OCI-LY3 (cell line): ENCODE measurements around the gene TM4SF18.

Experiments
- EZH2phosphoT487 ChIP-seq: fragments of 200-600 bp; shearing (Covaris generic); IDR thresholded peaks from 2 replicates; pipeline ENCODE4 v1.6.1; 2018; ENCODE audit warnings: antibody characterized with exemption, mixed run types, low read depth
- TF ChIP-seq, protein P1 (sequence below): fragments of 200-600, 300-600 bp; sonication (generic); IDR thresholded peaks from 2 replicates; pipeline ENCODE4 v1.5.1; 2014; ENCODE audit warnings: antibody characterized with exemption, low read length, low read depth

DNA sequence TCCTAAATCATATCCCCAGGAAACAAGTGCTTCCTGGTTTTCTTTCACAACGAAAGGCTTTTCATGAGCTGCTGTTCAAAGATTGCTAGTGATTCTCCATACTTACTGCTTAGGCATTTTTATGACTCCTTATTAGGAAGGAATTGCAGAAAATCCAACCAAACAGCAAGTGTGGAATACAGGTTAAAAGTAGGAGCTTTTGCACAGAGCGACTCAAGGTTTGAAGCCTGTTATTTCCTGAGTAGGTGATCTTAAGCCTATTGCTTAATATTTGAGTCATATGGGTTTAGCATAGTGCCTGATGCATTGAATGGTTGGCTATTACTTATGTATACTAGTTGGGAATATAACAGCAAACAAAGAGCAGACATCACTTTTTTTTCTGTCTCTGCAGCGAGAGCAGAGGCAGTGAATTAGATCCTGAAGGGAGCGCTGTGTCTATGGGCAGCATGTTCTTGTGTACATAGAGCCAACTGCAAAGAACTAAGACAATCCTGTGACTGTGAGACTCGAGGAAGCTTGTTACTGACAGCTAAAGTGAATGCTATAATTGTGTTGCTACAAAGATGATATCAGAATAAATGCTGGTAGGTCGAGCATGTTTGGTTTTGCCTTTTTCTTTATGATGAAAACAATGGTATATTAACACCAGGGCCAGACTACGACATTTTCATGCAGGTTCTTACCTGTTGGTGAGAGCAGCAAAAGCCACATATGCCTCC lies 37.7 kb upstream of the TM4SF18 start:
- TF ChIP-seq, protein P1, sequence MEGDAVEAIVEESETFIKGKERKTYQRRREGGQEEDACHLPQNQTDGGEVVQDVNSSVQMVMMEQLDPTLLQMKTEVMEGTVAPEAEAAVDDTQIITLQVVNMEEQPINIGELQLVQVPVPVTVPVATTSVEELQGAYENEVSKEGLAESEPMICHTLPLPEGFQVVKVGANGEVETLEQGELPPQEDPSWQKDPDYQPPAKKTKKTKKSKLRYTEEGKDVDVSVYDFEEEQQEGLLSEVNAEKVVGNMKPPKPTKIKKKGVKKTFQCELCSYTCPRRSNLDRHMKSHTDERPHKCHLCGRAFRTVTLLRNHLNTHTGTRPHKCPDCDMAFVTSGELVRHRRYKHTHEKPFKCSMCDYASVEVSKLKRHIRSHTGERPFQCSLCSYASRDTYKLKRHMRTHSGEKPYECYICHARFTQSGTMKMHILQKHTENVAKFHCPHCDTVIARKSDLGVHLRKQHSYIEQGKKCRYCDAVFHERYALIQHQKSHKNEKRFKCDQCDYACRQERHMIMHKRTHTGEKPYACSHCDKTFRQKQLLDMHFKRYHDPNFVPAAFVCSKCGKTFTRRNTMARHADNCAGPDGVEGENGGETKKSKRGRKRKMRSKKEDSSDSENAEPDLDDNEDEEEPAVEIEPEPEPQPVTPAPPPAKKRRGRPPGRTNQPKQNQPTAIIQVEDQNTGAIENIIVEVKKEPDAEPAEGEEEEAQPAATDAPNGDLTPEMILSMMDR, result no peak
- TF ChIP-seq EZH2phosphoT487, result no peak
